Hippocampal formation (tissue), 2 donors: ENCODE measurements around the gene WNT2.
A peak's percentile ranks its signal among the peaks of the same experiment; 100 is the strongest.

Experiments
- DNase-seq, 2 donors: peaks; one replicate each; lab custom pipeline; 2025; lab: John Stamatoyannopoulos, UW

The WNT2 gene

GRCh38 chr7:117322741-117323304, at the start of gene WNT2:
TSS of gene WNT2 (minus strand) at chr7:117323058. CDS start at chr7:117322989, 69 bp downstream.
- no peak for DNase-seq

GRCh38 chr7:117372073-117372472, 49.2 kb upstream of the WNT2 start:
- no peak for DNase-seq

GRCh38 chr7:117364339-117365080, 41.7 kb upstream of the WNT2 start:
- no peak for DNase-seq

- DNase-seq: no peak
These were observed 39.5 kb upstream of the WNT2 start for GRCh38 chr7:117362294-117362888.

- DNase-seq: peak; percentile 4 to 80
These were observed 27.2 kb upstream of the WNT2 start for GRCh38 chr7:117350027-117350426.

- DNase-seq: peak in 1 of 2 donors; percentile 4
These were observed 26.7 kb upstream of the WNT2 start for GRCh38 chr7:117349570-117349969.

- no peak for DNase-seq
These were observed 25.3 kb upstream of the WNT2 start for GRCh38 chr7:117347962-117348672.

GRCh38 chr7:117347480-117347879, 24.6 kb upstream of the WNT2 start:
- DNase-seq: no peak

GRCh38 chr7:117346161-117346560, 23.3 kb upstream of the WNT2 start:
- DNase-seq: no peak

GRCh38 chr7:117338020-117338419, 15.2 kb upstream of the WNT2 start:
- DNase-seq: no peak

- DNase-seq: no peak
These were observed 10.3 kb upstream of the WNT2 start for GRCh38 chr7:117333168-117333567.

GRCh38 chr7:117332031-117332430, 9.2 kb upstream of the WNT2 start:
- DNase-seq: no peak

- no peak for DNase-seq
These were observed 3.0 kb upstream of the WNT2 start for GRCh38 chr7:117325836-117326235.

- DNase-seq: no peak
These were observed 2.1 kb upstream of the WNT2 start for GRCh38 chr7:117324960-117325359.

- DNase-seq: no peak
These were observed 1.2 kb upstream of the WNT2 start for GRCh38 chr7:117323851-117324711.

GRCh38 chr7:117323305-117323850, 520 bp upstream of the WNT2 start:
- no peak for DNase-seq

- DNase-seq: no peak
These were observed 2.3 kb downstream of the WNT2 start for GRCh38 chr7:117320523-117320922.

GRCh38 chr7:117319181-117319580, 3.7 kb downstream of the WNT2 start:
- DNase-seq: no peak

GRCh38 chr7:117313582-117313981, 9.3 kb downstream of the WNT2 start:
- DNase-seq: no peak

- DNase-seq: no peak
These were observed 10.0 kb downstream of the WNT2 start for GRCh38 chr7:117312593-117313580.
